Measurements from ENCODE around the gene FOXE1.

GRCh38 chr9:97848480-97849237 lies 4.4 kb upstream of the FOXE1 start:
- TF ChIP-seq CTCF (IDR thresholded peaks at IDR 0.05) (no peak), ZFX (IDR thresholded peaks at IDR 0.05; ENCODE audit: borderline replicate concordance) (no peak)
